CD4-positive, alpha-beta T cell treated with Interleukin-17A for 4 hours (primary cell): ENCODE results near the gene VSTM2B.

ENCODE experiments used
- DNase-seq: peaks from one replicate; pipeline ENCODE4 v3.0.0-alpha.2; 2020; ENCODE audit warnings: mixed read lengths

VSTM2B gene

GRCh38 chr19:29516358-29516725 is 9.5 kb upstream of the VSTM2B start:
- no peak for DNase-seq

DNA sequence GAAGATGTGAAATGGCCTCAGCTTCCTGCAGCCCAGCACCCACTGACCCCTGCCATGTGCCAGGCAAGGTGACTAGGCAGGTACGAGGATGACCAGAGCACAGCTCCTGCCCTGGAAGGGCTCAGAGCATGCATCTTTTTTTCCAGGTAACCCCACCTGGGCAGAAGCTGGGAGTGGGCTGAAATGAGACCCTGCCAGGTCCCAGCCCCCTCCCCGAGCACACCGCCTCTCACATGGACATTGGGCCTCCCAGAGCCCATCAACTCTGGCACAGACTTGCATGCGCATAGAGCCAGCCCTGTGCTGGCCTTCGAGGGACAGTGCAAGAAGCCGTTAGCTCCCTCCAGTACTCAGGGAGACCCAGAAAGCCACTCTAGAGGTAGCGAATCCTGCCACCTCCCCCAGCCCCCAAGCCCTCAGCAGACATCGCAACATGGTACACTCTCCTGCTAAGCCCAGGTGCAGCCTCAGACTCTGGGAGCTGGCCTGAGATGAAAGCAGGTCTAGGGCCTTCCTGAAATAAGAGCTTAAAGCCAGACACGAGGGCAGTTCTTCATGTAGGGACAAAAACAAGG is 8.9 kb upstream of the VSTM2B start:
- DNase-seq = no peak

GRCh38 chr19:29517412-29517811 is 8.4 kb upstream of the VSTM2B start:
- DNase-seq = no peak

DNA sequence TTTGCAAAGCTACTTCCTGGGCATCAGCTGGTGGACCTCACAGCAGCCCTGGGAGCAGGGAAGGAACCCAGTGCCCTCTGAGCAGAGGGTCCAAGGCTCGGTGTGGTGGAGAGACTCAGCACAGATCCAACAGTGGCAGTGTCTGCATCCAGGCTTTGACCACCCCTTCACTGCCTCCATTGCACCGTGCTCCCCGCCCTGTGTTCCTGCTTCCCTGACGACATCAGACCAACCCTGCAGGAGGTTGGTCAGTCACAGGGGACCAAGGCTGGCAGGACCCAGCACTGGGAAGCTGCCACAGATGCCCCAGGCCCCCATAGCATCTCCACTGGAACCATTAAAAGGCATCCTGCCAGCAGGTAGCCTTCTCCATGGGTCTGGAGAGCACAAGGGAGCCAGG is 7.8 kb upstream of the VSTM2B start:
- no peak for DNase-seq

- DNase-seq = no peak
These were observed 6.6 kb upstream of the VSTM2B start for GRCh38 chr19:29519146-29519545.

DNA sequence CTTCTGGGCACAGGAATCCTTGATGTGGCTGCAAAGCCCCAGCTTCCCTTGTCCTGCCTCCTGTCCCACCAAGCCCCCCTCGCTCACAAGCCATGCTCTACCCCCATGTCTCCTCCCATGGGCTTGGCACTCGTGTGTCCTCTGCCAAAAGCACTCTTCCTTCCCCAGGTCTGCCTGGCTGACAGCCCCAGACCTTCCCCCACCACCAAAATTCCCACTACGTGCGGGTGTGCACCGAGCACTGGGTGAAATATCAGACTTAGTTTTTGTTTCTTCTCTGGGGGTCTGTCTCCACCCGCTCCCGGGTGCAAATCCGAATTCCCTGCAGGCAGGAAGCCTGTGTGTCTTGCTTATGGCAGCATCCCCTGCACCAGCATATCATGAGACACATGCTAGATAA is 5.9 kb upstream of the VSTM2B start:
- no peak for DNase-seq

DNA sequence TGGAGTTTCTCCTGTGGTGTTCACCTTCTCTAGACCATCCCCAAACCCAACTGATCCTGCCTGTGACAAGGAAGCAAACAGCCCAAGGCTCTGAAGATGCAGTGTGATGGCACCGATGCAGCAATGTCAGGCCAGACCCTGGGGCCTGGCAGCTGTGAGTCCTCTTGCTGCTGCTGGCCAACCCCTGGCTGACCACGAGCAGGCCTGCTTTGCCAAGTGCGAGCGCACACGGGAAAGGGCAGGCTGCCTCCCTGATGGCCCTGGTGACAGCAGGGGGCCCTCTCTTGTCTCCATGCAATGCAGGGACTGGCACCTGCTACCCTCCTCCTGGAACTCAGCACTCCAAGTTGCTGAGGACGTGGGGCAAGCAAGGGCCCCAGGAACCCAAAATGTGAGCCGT is 5.4 kb upstream of the VSTM2B start:
- no peak for DNase-seq

GRCh38 chr19:29521291-29522075 is 4.3 kb upstream of the VSTM2B start:
- no peak for DNase-seq

- no peak for DNase-seq
These were observed 2.2 kb upstream of the VSTM2B start for GRCh38 chr19:29523568-29523967.

GRCh38 chr19:29524201-29524911 is 1.4 kb upstream of the VSTM2B start:
- DNase-seq = no peak

GRCh38 chr19:29524912-29525831 is 622 bp upstream of the VSTM2B start:
- DNase-seq = no peak

DNA sequence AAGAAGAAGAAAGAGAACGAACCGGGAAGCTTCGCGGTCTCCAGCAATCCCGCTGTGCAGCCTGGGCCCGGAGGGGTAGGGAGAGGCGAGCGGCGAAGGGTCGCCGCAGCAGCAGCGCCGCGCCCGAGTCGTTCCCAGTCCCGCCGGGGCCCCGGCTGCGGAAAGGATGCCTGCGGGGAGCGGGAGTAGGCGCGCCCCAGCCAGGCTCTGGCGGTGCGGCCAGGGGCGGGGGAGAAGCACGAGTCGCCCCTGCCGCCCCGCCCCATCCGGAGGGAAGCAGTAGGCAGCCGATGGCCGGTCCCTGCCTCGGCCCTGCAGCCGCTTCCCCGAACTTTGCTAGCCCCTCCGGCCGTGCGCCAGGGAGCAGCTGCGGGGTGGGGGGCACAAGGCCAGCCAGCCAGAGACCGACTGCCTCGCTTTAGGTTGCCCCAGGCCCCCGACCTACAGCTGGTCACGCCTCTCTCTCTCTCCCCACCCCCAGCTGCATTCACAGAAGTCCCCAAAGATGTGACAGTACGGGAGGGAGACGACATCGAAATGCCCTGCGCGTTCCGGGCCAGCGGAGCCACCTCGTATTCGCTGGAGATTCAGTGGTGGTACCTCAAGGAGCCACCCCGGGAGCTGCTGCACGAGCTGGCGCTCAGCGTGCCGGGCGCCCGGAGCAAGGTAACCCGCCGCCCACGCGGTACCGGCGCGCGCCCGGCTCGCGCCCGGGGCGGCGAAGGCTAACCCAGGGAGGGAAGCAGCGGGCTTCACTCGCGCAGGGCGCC is 1.1 kb downstream of the VSTM2B start:
- DNase-seq = no peak

DNA sequence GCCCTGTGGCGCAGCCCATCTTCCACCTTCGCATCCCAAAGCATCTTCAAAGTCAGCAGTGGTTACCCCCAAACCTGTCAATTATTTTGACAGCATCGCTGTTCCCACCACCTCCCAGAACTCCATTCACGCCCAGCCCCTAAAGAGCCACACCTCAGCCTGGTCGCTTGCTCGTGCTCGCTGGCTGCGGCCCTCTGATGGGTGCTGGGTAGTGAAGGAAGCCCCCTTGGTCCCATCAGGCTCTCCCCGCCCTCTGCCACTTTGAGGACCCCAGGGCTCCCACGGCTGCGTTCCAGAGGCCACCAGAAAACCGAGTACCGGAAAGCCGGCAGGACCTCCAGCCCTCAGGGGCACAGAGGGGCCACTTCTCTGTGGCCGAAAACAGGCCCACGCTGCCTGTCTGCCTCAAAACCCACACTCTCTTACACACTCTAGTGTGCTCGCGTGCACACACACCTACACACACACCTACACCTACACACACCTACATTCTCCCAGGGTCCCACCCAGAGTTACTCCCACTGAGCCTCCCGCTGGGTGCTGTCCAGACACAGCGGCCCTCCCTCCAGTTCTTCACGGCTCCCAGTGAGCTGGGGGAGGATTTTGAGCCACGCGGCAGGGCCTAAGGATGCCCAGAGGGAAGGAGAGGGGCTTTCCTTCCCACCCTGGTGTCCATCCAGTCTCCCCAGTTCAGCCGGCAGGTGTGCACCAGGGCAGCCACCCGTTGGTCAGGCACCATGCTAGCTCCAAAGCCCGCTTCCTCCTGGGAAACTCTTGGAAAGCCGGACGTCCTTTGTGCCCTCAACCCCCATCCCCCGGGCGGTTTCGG is 1.9 kb downstream of the VSTM2B start:
- no peak for DNase-seq

- DNase-seq = peak; percentile 27
These were observed 2.7 kb downstream of the VSTM2B start for GRCh38 chr19:29528350-29528945.

DNA sequence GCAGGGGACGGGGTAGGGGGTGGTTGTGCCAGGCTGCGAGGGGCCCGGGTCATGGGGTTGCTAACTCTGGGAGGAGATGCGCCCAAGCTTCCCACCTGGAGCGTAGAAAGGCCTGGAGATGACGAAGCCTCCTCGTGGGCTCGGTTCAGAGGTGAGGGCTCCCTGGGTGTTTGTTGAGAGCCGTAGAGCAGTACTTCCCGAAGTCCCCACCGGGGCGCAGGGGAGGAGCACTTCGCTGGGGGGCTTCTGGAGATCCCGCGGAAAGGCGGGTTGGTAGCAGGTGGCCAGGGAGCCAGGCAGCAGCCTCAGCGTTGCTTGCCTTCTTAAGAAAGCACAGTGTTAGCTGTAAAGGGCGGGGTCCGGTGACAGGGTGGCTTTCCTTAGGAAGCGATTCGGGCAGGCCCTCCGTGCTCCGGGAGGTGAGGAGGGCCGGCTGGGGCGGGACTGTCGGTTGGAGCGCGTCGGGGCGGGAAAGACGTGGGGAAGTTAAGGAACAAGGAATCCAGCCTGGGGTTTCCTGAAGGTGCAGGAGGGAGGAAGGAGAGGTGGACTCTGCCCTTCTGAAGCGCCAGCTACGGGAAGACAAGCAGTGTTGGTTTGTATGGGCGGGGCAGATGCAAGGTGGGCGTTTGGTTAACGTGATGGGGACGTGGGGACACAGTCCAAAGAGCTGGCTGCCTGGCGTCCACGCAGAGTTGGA is 3.3 kb downstream of the VSTM2B start:
- no peak for DNase-seq

- DNase-seq = no peak
These were observed 4.1 kb downstream of the VSTM2B start for GRCh38 chr19:29529646-29530539.

- DNase-seq = no peak
These were observed 5.0 kb downstream of the VSTM2B start for GRCh38 chr19:29530540-29531457.

- DNase-seq = no peak
These were observed 5.7 kb downstream of the VSTM2B start for GRCh38 chr19:29531458-29532025.
